K562 (cell line): ENCODE results near the gene TIMP2. TPM values are rescaled to one million over a fixed set of nuclear protein-coding genes. Genes with fewer than 3 reads are reported as not detected.

Source experiments
- HCFC1 ChIP-seq: IDR thresholded peaks from 2 replicates; pipeline ENCODE4 v1.6.1; 2012; ENCODE audit warnings: low read depth, low read length, improper control_type of control experiment
- HEY1 ChIP-seq: fragments of 250-450 bp; sonication (Bioruptor Pico); IDR thresholded peaks from 2 replicates; pipeline ENCODE4 v1.5.0; 2020; ENCODE audit warnings: mild to moderate bottlenecking, moderate library complexity, borderline replicate concordance
- HOMEZ ChIP-seq: fragments of 250-450 bp; sonication (Bioruptor Pico); IDR thresholded peaks from 2 replicates; pipeline ENCODE4 v1.4.0; 2020; ENCODE audit warnings: mild to moderate bottlenecking, moderate library complexity
- MAFK ChIP-seq: IDR thresholded peaks from 2 replicates; pipeline ENCODE4 v1.6.1; 2011; ENCODE audit warnings: low read length, improper control_type of control experiment
- MTF1 ChIP-seq: fragments of 250-450 bp; sonication (Bioruptor Pico); IDR thresholded peaks from 2 replicates; pipeline ENCODE4 v1.9.0; 2021; ENCODE audit warnings: moderate library complexity, mild to moderate bottlenecking, inconsistent platforms, borderline replicate concordance
- NCOA4 ChIP-seq: fragments of 450-650 bp; IDR thresholded peaks from 2 replicates; pipeline ENCODE4 v1.6.1; 2018; ENCODE audit warnings: mild to moderate bottlenecking; ENCODE audit not compliant: partially characterized antibody
- POLR3G ChIP-seq: IDR thresholded peaks from 2 replicates; pipeline ENCODE4 v1.6.1; 2011; ENCODE audit not compliant: insufficient read length, insufficient replicate concordance; ENCODE audit errors: extremely low read depth
- RBM14 ChIP-seq: fragments of 200-400 bp; formaldehyde crosslinking; IDR thresholded peaks from 2 replicates; pipeline ENCODE4 v1.6.1; 2018; ENCODE audit warnings: low read depth, mild to moderate bottlenecking, low read length, moderate library complexity, borderline replicate concordance; ENCODE audit not compliant: insufficient read depth
- SAFB2 ChIP-seq: fragments of 200-400 bp; formaldehyde crosslinking; IDR thresholded peaks from 2 replicates; pipeline ENCODE4 v1.6.1; 2018; ENCODE audit warnings: borderline replicate concordance, low read length, low read depth, moderate library complexity; ENCODE audit not compliant: severe bottlenecking
- SIX5 ChIP-seq, 2 experiments: IDR thresholded peaks; 2 replicates each; pipeline ENCODE4 v1.6.1; 2011; ENCODE audit warnings: low read length in 2 of 2, borderline replicate concordance in 1 of 2, low read depth in 1 of 2, mild to moderate bottlenecking in 1 of 2, moderate library complexity in 1 of 2; ENCODE audit not compliant: insufficient read depth in 1 of 2
- SMARCB1 ChIP-seq: IDR thresholded peaks from 2 replicates; pipeline ENCODE4 v1.6.1; 2011; ENCODE audit warnings: improper control_type of control experiment, low read depth; ENCODE audit not compliant: insufficient read length
- SNRNP70 ChIP-seq: fragments of 200-400 bp; formaldehyde crosslinking; optimal IDR thresholded peaks from 2 replicates; pipeline ENCODE3; 2017; ENCODE audit warnings: low read depth, low read length
- TAF7 ChIP-seq: fragments of 450-650 bp; IDR thresholded peaks from 2 replicates; pipeline ENCODE4 v1.6.1; 2016; ENCODE audit warnings: missing genetic modification characterization, missing compliant biosample characterization
- TFAM ChIP-seq: fragments of 250-450 bp; sonication (Bioruptor Pico); conservative IDR thresholded peaks from 2 replicates; pipeline ENCODE4 v1.5.0; 2021; ENCODE audit warnings: mild to moderate bottlenecking, moderate library complexity
- TGIF2 ChIP-seq: sonication (generic); formaldehyde crosslinking; IDR thresholded peaks from 2 replicates; pipeline ENCODE4 v1.8.1; 2022; ENCODE audit warnings: mild to moderate bottlenecking, missing genetic modification reagents, moderate library complexity
- YY1 ChIP-seq, 3 experiments: IDR thresholded peaks; 2 replicates each; pipeline ENCODE4 v1.6.1; 2011; ENCODE audit warnings: low read length in 2 of 3, mild to moderate bottlenecking in 2 of 3, moderate library complexity in 2 of 3, borderline replicate concordance in 1 of 3, control low read depth in 1 of 3, low read depth in 1 of 3; ENCODE audit not compliant: insufficient read depth in 3 of 3, insufficient replicate concordance in 2 of 3, control insufficient read depth in 1 of 3, insufficient read length in 1 of 3; ENCODE audit errors: extremely low read depth in 1 of 3
- ZKSCAN3 ChIP-seq: fragments of 250-450 bp; sonication (Bioruptor Pico); IDR thresholded peaks from 2 replicates; pipeline ENCODE4 v1.4.0; 2020
- ZNF143 ChIP-seq: sonication (generic); formaldehyde crosslinking; IDR thresholded peaks from 2 replicates; pipeline ENCODE4 v1.9.0; 2022; ENCODE audit warnings: mild to moderate bottlenecking, missing genetic modification reagents
- ZNF764 ChIP-seq: fragments of 250-450 bp; sonication (Bioruptor Pico); IDR thresholded peaks from 2 replicates; pipeline ENCODE4 v1.4.0; 2020; ENCODE audit warnings: low read depth, mild to moderate bottlenecking, moderate library complexity
- polyA plus RNA-seq, 8 experiments: library from polyadenylated mRNA; depleted of rRNA in 4 of 8; stranded (reverse) in 5 of 8; unstranded in 3 of 8; fragments of >200 nt; fragmentation: Nextera tagmentation in 2 of 8; fragmentation: Illumina TruSeq in 1 of 8; extraction: Ambion mirVana in 2 of 8; extraction: Trizol in 1 of 8; gene quantifications; 2 replicates each; pipeline versions ENCODE4 v1.2.1 to v1.2.3, GENCODE V29; 2011 to 2014; ENCODE audit warnings: inconsistent platforms in 1 of 8, missing spikeins in 1 of 8
- total RNA-seq, 7 experiments: library from RNA; depleted of rRNA in 6 of 7; stranded (reverse); fragments of >200 nt in 6 of 7; fragmentation: Illumina TruSeq in 2 of 7; extraction: Trizol in 2 of 7; gene quantifications; 2 replicates each; pipeline versions ENCODE4 v1.2.1 to v1.2.3, GENCODE V29; 2011 to 2021; ENCODE audit warnings: low replicate concordance in 1 of 7
- TF ChIP-seq, protein P1 (sequence below): sonication (generic); formaldehyde crosslinking; IDR thresholded peaks from 2 replicates; pipeline ENCODE4 v1.9.0; 2022; ENCODE audit warnings: mild to moderate bottlenecking, missing genetic modification reagents
- TF ChIP-seq, protein P2 (sequence below), 2 experiments: fragments of 450-650 bp in 1 of 2; sonication (generic) in 1 of 2; formaldehyde crosslinking in 1 of 2; IDR thresholded peaks in 1 of 2; conservative IDR thresholded peaks in 1 of 2; 2 replicates each; pipeline versions ENCODE4 v1.6.1 to v1.8.1; 2016 to 2023; ENCODE audit warnings: mild to moderate bottlenecking in 2 of 2, moderate library complexity in 2 of 2, inconsistent platforms in 1 of 2, missing genetic modification reagents in 1 of 2
- TF ChIP-seq, protein P3 (sequence below): fragments of 450-650 bp; formaldehyde crosslinking; conservative IDR thresholded peaks from 2 replicates; pipeline ENCODE4 v1.4.0; 2022; ENCODE audit warnings: mild to moderate bottlenecking, missing genetic modification characterization

The TIMP2 gene
- total and polyA plus RNA-seq, 9 of the 15 experiments (the other 6 are each of a cell fraction or from before 2014, with no cell fraction given), result 0.55 TPM; not detected in 8

GRCh38 chr17:78883089-78883532 is 42.1 kb downstream of the TIMP2 start (continued):
- TF ChIP-seq MTF1 (CRISPR knock-in tag) (no peak), TAF7 (no peak), SMARCB1 (no peak), SNRNP70 (no peak), SIX5 (IDR thresholded peaks at IDR 0.05; ENCODE audit: borderline replicate concordance in 1 of 2, insufficient read depth in 1 of 2, low read depth in 1 of 2, low read length in 2 of 2) (peak in 1 of 2 experiments; percentile 9; a peak in 1 of 4 replicates), RBM14 (no peak), ZKSCAN3 (CRISPR knock-in tag) (no peak), ZNF764 (CRISPR knock-in tag) (no peak), HCFC1 (peak; percentile 17; the same call in 1 of the 2 replicates), TGIF2 (CRISPR knock-in tag) (no peak), TFAM (CRISPR knock-in tag) (no peak), MAFK (peak; percentile 48; the same call in 1 of the 2 replicates), POLR3G (no peak), HEY1 (CRISPR knock-in tag) (no peak), NCOA4 (no peak), YY1 (IDR thresholded peaks at IDR 0.05; ENCODE audit: borderline replicate concordance in 1 of 3, control insufficient read depth in 1 of 3, extremely low read depth in 1 of 3, insufficient read depth in 3 of 3, insufficient read length in 1 of 3, insufficient replicate concordance in 2 of 3, low read depth in 1 of 3, low read length in 2 of 3) (no peak), HOMEZ (CRISPR knock-in tag) (no peak), ZNF143 (no peak), SAFB2 (no peak)
- TF ChIP-seq, protein P1, sequence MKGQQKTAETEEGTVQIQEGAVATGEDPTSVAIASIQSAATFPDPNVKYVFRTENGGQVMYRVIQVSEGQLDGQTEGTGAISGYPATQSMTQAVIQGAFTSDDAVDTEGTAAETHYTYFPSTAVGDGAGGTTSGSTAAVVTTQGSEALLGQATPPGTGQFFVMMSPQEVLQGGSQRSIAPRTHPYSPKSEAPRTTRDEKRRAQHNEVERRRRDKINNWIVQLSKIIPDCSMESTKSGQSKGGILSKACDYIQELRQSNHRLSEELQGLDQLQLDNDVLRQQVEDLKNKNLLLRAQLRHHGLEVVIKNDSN (CRISPR knock-in tag), result no peak
- TF ChIP-seq, protein P2, sequence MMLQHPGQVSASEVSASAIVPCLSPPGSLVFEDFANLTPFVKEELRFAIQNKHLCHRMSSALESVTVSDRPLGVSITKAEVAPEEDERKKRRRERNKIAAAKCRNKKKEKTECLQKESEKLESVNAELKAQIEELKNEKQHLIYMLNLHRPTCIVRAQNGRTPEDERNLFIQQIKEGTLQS (IDR thresholded peaks at IDR 0.05), result peak; percentile 67
- TF ChIP-seq, protein P2 (CRISPR knock-in tag; conservative IDR thresholded peaks at IDR 0.05), result no peak
- TF ChIP-seq, protein P3, sequence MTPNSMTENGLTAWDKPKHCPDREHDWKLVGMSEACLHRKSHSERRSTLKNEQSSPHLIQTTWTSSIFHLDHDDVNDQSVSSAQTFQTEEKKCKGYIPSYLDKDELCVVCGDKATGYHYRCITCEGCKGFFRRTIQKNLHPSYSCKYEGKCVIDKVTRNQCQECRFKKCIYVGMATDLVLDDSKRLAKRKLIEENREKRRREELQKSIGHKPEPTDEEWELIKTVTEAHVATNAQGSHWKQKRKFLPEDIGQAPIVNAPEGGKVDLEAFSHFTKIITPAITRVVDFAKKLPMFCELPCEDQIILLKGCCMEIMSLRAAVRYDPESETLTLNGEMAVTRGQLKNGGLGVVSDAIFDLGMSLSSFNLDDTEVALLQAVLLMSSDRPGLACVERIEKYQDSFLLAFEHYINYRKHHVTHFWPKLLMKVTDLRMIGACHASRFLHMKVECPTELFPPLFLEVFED (CRISPR knock-in tag), result no peak
